H9 (cell line): ENCODE measurements around the gene PTPRH. TPM values are rescaled to one million over a fixed set of nuclear protein-coding genes. Genes with fewer than 3 reads are reported as not detected.
A peak's percentile ranks its signal among the peaks of the same experiment; 100 is the strongest.

Experiments used
- DNase-seq: peaks from one replicate; pipeline ENCODE4 v3.0.0-alpha.2; 2017
- H2AFZ ChIP-seq: one replicate; pipeline ENCODE4 v1.6.1; 2013; ENCODE audit warnings: mild to moderate bottlenecking, low read length, control low read depth, moderate library complexity
- H2AK5ac ChIP-seq: 2 replicates; pipeline ENCODE4 v1.6.1; 2013; ENCODE audit warnings: low read length, control low read depth, mixed read lengths; ENCODE audit not compliant: insufficient read length
- H2BK120ac ChIP-seq: one replicate; pipeline ENCODE4 v1.6.1; 2013; ENCODE audit warnings: low read depth, mild to moderate bottlenecking, low read length, control low read depth, inconsistent platforms; ENCODE audit not compliant: poor library complexity, severe bottlenecking
- H2BK12ac ChIP-seq: 2 replicates; pipeline ENCODE4 v1.6.1; 2013; ENCODE audit warnings: low read length, control low read depth, mixed read lengths, low read depth; ENCODE audit not compliant: insufficient read length
- H2BK15ac ChIP-seq: 2 replicates; pipeline ENCODE4 v1.6.1; 2013; ENCODE audit warnings: low read depth, low read length, control low read depth
- H2BK20ac ChIP-seq: one replicate; pipeline ENCODE4 v1.6.1; 2013; ENCODE audit warnings: low read depth, mild to moderate bottlenecking, low read length, control low read depth, inconsistent platforms; ENCODE audit not compliant: poor library complexity, severe bottlenecking
- H2BK5ac ChIP-seq: 2 replicates; pipeline ENCODE4 v1.6.1; 2013; ENCODE audit warnings: low read length, control low read depth, mixed read lengths; ENCODE audit not compliant: insufficient read length
- H3K14ac ChIP-seq: 2 replicates; pipeline ENCODE4 v1.6.1; 2013; ENCODE audit warnings: low read length, control low read depth; ENCODE audit not compliant: insufficient read depth
- H3K18ac ChIP-seq: 2 replicates; pipeline ENCODE4 v1.6.1; 2013; ENCODE audit warnings: low read depth, mild to moderate bottlenecking, mixed read lengths, low read length, control low read depth; ENCODE audit not compliant: insufficient read length
- H3K23ac ChIP-seq: 2 replicates; pipeline ENCODE4 v1.6.1; 2013; ENCODE audit warnings: low read length, control low read depth, mixed read lengths, low read depth; ENCODE audit not compliant: insufficient read length
- H3K23me2 ChIP-seq: 2 replicates; pipeline ENCODE4 v1.6.1; 2013; ENCODE audit warnings: low read depth, mild to moderate bottlenecking, mixed read lengths, low read length, control low read depth; ENCODE audit not compliant: insufficient read length, poor library complexity, severe bottlenecking
- H3K27ac ChIP-seq: 2 replicates; pipeline ENCODE4 v1.5.1; 2013; ENCODE audit warnings: low read length, control low read depth, mixed read lengths, low read depth; ENCODE audit not compliant: insufficient read length
- H3K27me3 ChIP-seq: 2 replicates; pipeline ENCODE4 v1.6.1; 2013; ENCODE audit warnings: low read length, control low read depth, inconsistent platforms; ENCODE audit not compliant: insufficient read depth
- H3K4ac ChIP-seq: 2 replicates; pipeline ENCODE4 v1.6.1; 2013; ENCODE audit warnings: low read depth, mild to moderate bottlenecking, control low read depth, inconsistent platforms, low read length, moderate library complexity
- H3K4me1 ChIP-seq: 2 replicates; pipeline ENCODE4 v1.6.1; 2013; ENCODE audit warnings: low read length, control low read depth, inconsistent platforms; ENCODE audit not compliant: insufficient read depth
- H3K4me2 ChIP-seq: 2 replicates; pipeline ENCODE4 v1.6.1; 2013; ENCODE audit warnings: low read length, control low read depth, mixed read lengths; ENCODE audit not compliant: insufficient read length, insufficient read depth
- H3K56ac ChIP-seq: 2 replicates; pipeline ENCODE4 v1.6.1; 2013; ENCODE audit warnings: low read depth, mild to moderate bottlenecking, mixed read lengths, low read length, control low read depth; ENCODE audit not compliant: insufficient read length
- H3K79me1 ChIP-seq: 2 replicates; pipeline ENCODE4 v1.6.1; 2013; ENCODE audit warnings: low read depth, mild to moderate bottlenecking, moderate library complexity, low read length, control low read depth, inconsistent platforms; ENCODE audit not compliant: insufficient read depth, poor library complexity, severe bottlenecking
- H3K79me2 ChIP-seq: 2 replicates; pipeline ENCODE4 v1.6.1; 2013; ENCODE audit warnings: low read length, control low read depth, inconsistent platforms; ENCODE audit not compliant: insufficient read depth
- H3K9ac ChIP-seq: 2 replicates; pipeline ENCODE4 v1.6.1; 2013; ENCODE audit warnings: low read length, control low read depth, mixed read lengths; ENCODE audit not compliant: insufficient read length; ENCODE audit errors: extremely low read depth
- H3K9me3 ChIP-seq: one replicate; pipeline ENCODE4 v1.6.1; 2013; ENCODE audit warnings: low read depth, low read length, inconsistent platforms; ENCODE audit not compliant: control insufficient read depth
- H3T11ph ChIP-seq: one replicate; pipeline ENCODE4 v1.6.1; 2013; ENCODE audit warnings: mild to moderate bottlenecking, low read length, control low read depth, inconsistent platforms
- H4K20me1 ChIP-seq: one replicate; pipeline ENCODE4 v1.6.1; 2013; ENCODE audit not compliant: control insufficient read depth, insufficient read length, insufficient read depth
- H4K5ac ChIP-seq: 2 replicates; pipeline ENCODE4 v1.6.1; 2013; ENCODE audit warnings: low read depth, mild to moderate bottlenecking, mixed read lengths, low read length, control low read depth; ENCODE audit not compliant: insufficient read length
- H4K8ac ChIP-seq: replicated peaks from 2 replicates; pipeline ENCODE4 v1.6.1; 2013; ENCODE audit warnings: low read length, control low read depth, mixed read lengths, low read depth; ENCODE audit not compliant: insufficient read length
- H4K91ac ChIP-seq: 2 replicates; pipeline ENCODE4 v1.6.1; 2013; ENCODE audit warnings: low read depth, mild to moderate bottlenecking, moderate library complexity, mixed read lengths, low read length, control low read depth; ENCODE audit not compliant: insufficient read length
- H3K27ac Mint-ChIP-seq, 3 experiments: 2 replicates in 2 of 3; 3 replicates in 1 of 3; pipeline ENCODE4 v1.8.0; 2020 to 2021; ENCODE audit warnings: mixed read lengths in 3 of 3, mild to moderate bottlenecking in 1 of 3, moderate library complexity in 1 of 3
- H3K27me3 Mint-ChIP-seq: 2 replicates; pipeline ENCODE4 v1.8.0; 2021; ENCODE audit warnings: low read depth, mild to moderate bottlenecking, moderate library complexity, mixed read lengths
- H3K36me3 Mint-ChIP-seq, 3 experiments: 2 replicates in 2 of 3; 3 replicates in 1 of 3; pipeline ENCODE4 v1.8.0; 2020 to 2021; ENCODE audit warnings: low read depth in 3 of 3, mixed read lengths in 3 of 3; ENCODE audit not compliant: insufficient read depth in 1 of 3
- H3K4me1 Mint-ChIP-seq, 2 experiments: 2 replicates each; pipeline ENCODE4 v1.8.0; 2020; ENCODE audit warnings: mixed read lengths in 2 of 2
- H3K4me3 Mint-ChIP-seq, 2 experiments: 2 replicates in 1 of 2; 3 replicates in 1 of 2; pipeline ENCODE4 v1.8.0; 2020 to 2021; ENCODE audit warnings: mild to moderate bottlenecking in 2 of 2, mixed read lengths in 2 of 2, moderate library complexity in 1 of 2
- H3K9me3 Mint-ChIP-seq, 2 experiments: 2 replicates in 1 of 2; 3 replicates in 1 of 2; pipeline ENCODE4 v1.8.0; 2020; ENCODE audit warnings: mild to moderate bottlenecking in 2 of 2, mixed read lengths in 2 of 2, moderate library complexity in 1 of 2
- WGBS: extraction: QIAGEN DNeasy Blood & Tissue Kit; methylation state at CpG from one replicate; pipeline ENCODE4 v1.1.7; 2013; ENCODE audit warnings: missing lambda C conversion rate, low lambda C conversion rate, mixed read lengths; ENCODE audit not compliant: insufficient read length; ENCODE audit errors: extremely low coverage; 5-methylcytosine and 5-hydroxymethylcytosine counted together
- total RNA-seq: library from RNA; stranded (reverse); gene quantifications from 2 replicates; pipeline ENCODE4 v1.2.1, GENCODE V29; 2021
- TF ChIP-seq, protein P1 (sequence below): fragments of 200-600 bp; sonication (generic); conservative IDR thresholded peaks from 3 replicates; pipeline ENCODE4 v1.8.0; 2021; ENCODE audit warnings: antibody characterized with exemption, mild to moderate bottlenecking

Gene PTPRH
- total RNA-seq, 1 experiment from 2014 or later, result 0.24 TPM

DNA sequence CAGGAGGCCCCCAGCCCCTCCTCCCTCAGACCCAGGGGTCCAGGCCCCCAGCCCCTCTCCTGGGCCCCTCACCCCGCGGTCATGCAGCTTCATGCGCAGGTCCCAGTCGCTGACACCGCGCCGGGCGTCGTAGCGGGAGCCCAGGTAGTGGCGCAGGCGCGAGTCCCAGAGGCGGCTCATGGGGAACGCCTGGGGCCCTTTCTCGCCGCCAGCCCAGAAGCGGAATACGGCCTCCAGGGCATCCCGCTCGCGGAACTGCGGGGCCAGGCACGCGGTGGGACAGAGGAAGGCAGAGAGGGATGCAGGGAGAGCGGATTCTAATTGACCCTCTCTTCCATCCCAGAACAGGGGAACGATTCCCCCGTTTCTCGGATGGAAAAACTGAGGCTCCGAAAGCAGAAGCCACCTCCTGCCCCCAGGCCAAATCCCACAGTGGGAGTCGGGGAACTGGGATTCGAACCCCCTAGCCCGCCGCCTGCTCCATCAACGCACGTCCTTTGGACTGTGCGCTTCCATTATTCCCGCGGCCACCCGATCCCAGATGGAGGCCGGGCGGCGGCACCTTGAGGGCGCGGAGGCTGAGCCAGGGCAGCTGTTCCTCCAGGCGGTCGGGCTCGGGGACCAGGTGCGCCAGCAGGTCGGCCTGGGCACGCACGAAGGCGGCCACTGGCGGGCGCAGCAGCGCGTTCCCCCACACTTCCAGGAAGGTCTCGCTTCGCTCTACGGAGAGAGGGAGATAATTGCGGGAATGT is 47.6 kb downstream of the PTPRH start:
- Histone ChIP-seq H4K91ac (no peak overlapping the region), H2BK20ac (no peak overlapping the region), H3K4me2 (peak overlapping the region; percentile 80), H2AK5ac (no peak overlapping the region), H3K27me3 (no peaks in the 10 kb centered on the region; the same call in 1 of the 2 replicates), H4K5ac (no peak overlapping the region), H4K20me1 (no peaks in the 10 kb centered on the region), H3K23me2 (peaks cover 12% of the 10 kb centered on the region), H3T11ph (no peak overlapping the region), H3K79me1 (no peaks in the 10 kb centered on the region), H3K79me2 (no peaks in the 10 kb centered on the region), H4K8ac (no peak overlapping the region), H2AFZ (no peak overlapping the region), H3K23ac (no peak overlapping the region), H3K4me1 (no peaks in the 10 kb centered on the region; the same call in 1 of the 2 replicates), H3K56ac (no peak overlapping the region), H3K9me3 (no peaks in the 10 kb centered on the region), H3K14ac (no peak overlapping the region), H3K9ac (no peak overlapping the region), H2BK120ac (no peak overlapping the region), H3K18ac (no peak overlapping the region), H3K4ac (no peak overlapping the region), H2BK15ac (no peak overlapping the region; the same call in 1 of the 2 replicates), H3K27ac (no peak overlapping the region), H2BK5ac (no peak overlapping the region), H2BK12ac (no peak overlapping the region)
- WGBS, result no CpG with 5 or more reads among the region's 61 CpGs
- H3K4me1 Mint-ChIP-seq, result peaks cover 21 to 33% of the 10 kb centered on the region in 2 experiments
- no peak overlapping the region for H3K27ac Mint-ChIP-seq
- no peak for DNase-seq
- H3K36me3 Mint-ChIP-seq, result no peaks in the 10 kb centered on the region; a peak in 2 of 7 replicates
- peak overlapping the region in 1 of 2 experiments; percentile 50; a peak in 1 of 5 replicates for H3K4me3 Mint-ChIP-seq
- TF ChIP-seq, protein P1, sequence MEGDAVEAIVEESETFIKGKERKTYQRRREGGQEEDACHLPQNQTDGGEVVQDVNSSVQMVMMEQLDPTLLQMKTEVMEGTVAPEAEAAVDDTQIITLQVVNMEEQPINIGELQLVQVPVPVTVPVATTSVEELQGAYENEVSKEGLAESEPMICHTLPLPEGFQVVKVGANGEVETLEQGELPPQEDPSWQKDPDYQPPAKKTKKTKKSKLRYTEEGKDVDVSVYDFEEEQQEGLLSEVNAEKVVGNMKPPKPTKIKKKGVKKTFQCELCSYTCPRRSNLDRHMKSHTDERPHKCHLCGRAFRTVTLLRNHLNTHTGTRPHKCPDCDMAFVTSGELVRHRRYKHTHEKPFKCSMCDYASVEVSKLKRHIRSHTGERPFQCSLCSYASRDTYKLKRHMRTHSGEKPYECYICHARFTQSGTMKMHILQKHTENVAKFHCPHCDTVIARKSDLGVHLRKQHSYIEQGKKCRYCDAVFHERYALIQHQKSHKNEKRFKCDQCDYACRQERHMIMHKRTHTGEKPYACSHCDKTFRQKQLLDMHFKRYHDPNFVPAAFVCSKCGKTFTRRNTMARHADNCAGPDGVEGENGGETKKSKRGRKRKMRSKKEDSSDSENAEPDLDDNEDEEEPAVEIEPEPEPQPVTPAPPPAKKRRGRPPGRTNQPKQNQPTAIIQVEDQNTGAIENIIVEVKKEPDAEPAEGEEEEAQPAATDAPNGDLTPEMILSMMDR, result no peak
- H3K27me3 Mint-ChIP-seq, result peaks cover 25% of the 10 kb centered on the region
- peaks cover 0 to 2% of the 10 kb centered on the region in 2 experiments; a peak in 1 of 5 replicates for H3K9me3 Mint-ChIP-seq
